GM19023 (cell line): ENCODE results near the gene GPR42.

ENCODE experiments used
- ATAC-seq: cut with Tn5 transposase; IDR thresholded peaks from one replicate; pipeline ENCODE4 v1.9.1; 2021; ENCODE audit warnings: mild to moderate bottlenecking, moderate library complexity; ENCODE audit not compliant: unreplicated experiment

The GPR42 gene

GRCh38 chr19:35417713-35418534 lies 47.1 kb downstream of the GPR42 start:
- no peak for ATAC-seq

DNA sequence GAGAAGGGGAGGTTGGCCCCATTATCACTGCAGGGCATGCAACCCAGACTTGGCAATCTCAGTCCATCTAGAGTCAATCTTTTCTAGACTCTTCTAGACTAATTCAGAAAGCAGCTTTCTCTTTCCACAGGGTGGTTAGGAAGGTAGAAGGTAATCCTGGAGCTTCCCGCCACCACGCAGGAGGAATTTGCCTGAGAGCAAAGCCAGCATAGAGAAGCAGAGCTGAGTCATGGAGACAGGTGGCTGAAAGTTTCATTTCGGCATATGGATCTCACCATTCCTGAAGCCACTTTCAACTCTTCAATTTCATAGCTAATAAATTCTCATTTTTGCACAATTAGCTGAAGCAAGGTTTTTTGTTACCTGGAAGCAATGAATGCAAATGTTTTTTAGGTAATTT lies 48.2 kb downstream of the GPR42 start:
- no peak for ATAC-seq

- ATAC-seq, result no peak
Observed at GRCh38 chr19:35419805-35420204, 48.9 kb downstream of the GPR42 start.

DNA sequence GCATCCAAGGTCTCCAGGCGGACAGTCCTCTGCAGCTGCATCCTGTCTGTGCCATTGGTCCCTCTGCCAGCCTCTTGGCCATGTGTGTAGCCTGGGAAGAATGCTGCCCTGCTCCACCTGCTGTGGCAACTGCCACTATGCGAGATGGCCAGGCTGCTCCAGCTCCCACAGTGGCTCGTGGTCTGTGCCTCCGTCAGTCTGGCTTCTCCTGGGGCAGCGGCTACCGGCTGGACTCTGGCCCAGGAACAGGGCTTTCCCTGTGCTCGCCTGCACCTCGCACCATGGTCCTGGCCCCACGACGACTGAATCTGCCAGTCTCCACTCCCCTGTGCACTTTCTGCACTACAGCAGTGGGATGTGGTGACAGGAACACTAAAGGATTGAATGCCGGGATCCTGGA lies 50.5 kb downstream of the GPR42 start:
- no peak for ATAC-seq
